Kidney epithelial cell (primary cell): ENCODE measurements around the gene OR6K6. TPM values are rescaled to one million over a fixed set of nuclear protein-coding genes. Genes with fewer than 3 reads are reported as not detected.

Experiments
- DNase-seq: peaks from one replicate; pipeline ENCODE4 v3.0.0-alpha.2; 2010; ENCODE audit warnings: low read depth
- H3K27me3 ChIP-seq: 2 replicates; pipeline ENCODE4 v1.6.0; 2011; ENCODE audit warnings: low read length; ENCODE audit not compliant: control insufficient read depth, insufficient read depth
- H3K36me3 ChIP-seq: 2 replicates; pipeline ENCODE4 v1.5.1; 2011; ENCODE audit warnings: low read length; ENCODE audit not compliant: control insufficient read depth, insufficient read depth
- H3K4me3 ChIP-seq: 2 replicates; pipeline ENCODE4 v1.5.1; 2011; ENCODE audit warnings: low read depth, mild to moderate bottlenecking, control low read depth, low read length
- CTCF ChIP-seq: IDR thresholded peaks from 2 replicates; pipeline ENCODE4 v1.5.1; 2011; ENCODE audit warnings: mild to moderate bottlenecking, moderate library complexity, low read length, control low read depth, inconsistent platforms; ENCODE audit not compliant: insufficient read depth, poor library complexity, severe bottlenecking
- total RNA-seq: library from RNA; depleted of rRNA; stranded (reverse); fragments of >200 nt; gene quantifications from 2 replicates; pipeline ENCODE4 v1.2.3, GENCODE V29; 2015

The OR6K6 gene
- total RNA-seq, 1 donor from 2014 or later, result not detected

- Histone ChIP-seq H3K4me3 (no peak overlapping the region), H3K36me3 (no peaks in the 10 kb centered on the region), H3K27me3 (no peaks in the 10 kb centered on the region)
- no peak for TF ChIP-seq CTCF
- DNase-seq, result no peak
Measured at GRCh38 chr1:158794247-158794646, 39.7 kb downstream of the OR6K6 start.

- no peak for TF ChIP-seq CTCF
- Histone ChIP-seq H3K27me3 (no peaks in the 10 kb centered on the region), H3K4me3 (no peak overlapping the region), H3K36me3 (no peaks in the 10 kb centered on the region)
- no peak for DNase-seq
Measured at GRCh38 chr1:158798531-158798930, 44.0 kb downstream of the OR6K6 start.

- no peak overlapping the region for H3K4me3 ChIP-seq
- no peak for DNase-seq
- TF ChIP-seq CTCF, result no peak
- no peaks in the 10 kb centered on the region for H3K36me3 ChIP-seq
- no peaks in the 10 kb centered on the region for H3K27me3 ChIP-seq
Measured at GRCh38 chr1:158799689-158800088, 45.2 kb downstream of the OR6K6 start.

- DNase-seq, result no peak
- H3K4me3 ChIP-seq, result no peak overlapping the region
- no peaks in the 10 kb centered on the region for H3K27me3 ChIP-seq
- no peak for TF ChIP-seq CTCF
- no peaks in the 10 kb centered on the region for H3K36me3 ChIP-seq
Measured at GRCh38 chr1:158800526-158800925, 46.0 kb downstream of the OR6K6 start.

- TF ChIP-seq CTCF, result no peak
- no peaks in the 10 kb centered on the region for H3K27me3 ChIP-seq
- no peaks in the 10 kb centered on the region for H3K36me3 ChIP-seq
- DNase-seq, result no peak
- no peak overlapping the region for H3K4me3 ChIP-seq
Measured at GRCh38 chr1:158801396-158801795, 46.9 kb downstream of the OR6K6 start.

DNA sequence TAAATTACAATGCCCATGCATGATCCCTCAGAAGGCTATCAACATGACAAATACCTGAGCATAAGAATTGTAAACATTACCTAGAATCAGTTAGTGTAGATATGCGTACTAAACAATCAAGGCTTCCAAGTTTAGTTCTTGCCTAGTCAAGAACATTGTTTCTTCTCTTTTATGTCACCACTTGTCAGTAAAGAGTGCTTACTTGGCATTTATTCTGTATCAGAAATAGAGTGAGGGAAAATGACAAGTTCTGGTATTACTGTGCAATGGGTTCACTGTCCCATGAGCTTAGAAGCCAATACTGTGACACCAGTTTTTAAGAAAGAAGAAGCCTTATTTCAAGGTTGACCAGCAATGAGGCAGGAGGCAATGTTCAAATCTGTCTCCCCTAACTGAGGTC lies 49.2 kb downstream of the OR6K6 start:
- no peak for TF ChIP-seq CTCF
- no peak overlapping the region for H3K4me3 ChIP-seq
- no peaks in the 10 kb centered on the region for H3K27me3 ChIP-seq
- DNase-seq, result no peak
- no peaks in the 10 kb centered on the region for H3K36me3 ChIP-seq

Other genes with a start within 250 kb of the OR6K6 start
- gene OR6Y1, start 200.3 kb upstream of the OR6K6 start, total RNA-seq, result not detected in 2 replicates
- not detected in 2 replicates for gene OR6P1, start 184.1 kb upstream of the OR6K6 start, total RNA-seq
- not detected in 2 replicates for gene OR10X1, start 174.8 kb upstream of the OR6K6 start, total RNA-seq
- gene OR10Z1, start 149.5 kb upstream of the OR6K6 start, total RNA-seq, result not detected in 2 replicates
- not detected in 2 replicates for gene SPTA1, start 68.0 kb upstream of the OR6K6 start, total RNA-seq
- not detected in 2 replicates for gene OR6K2, start 54.1 kb upstream of the OR6K6 start, total RNA-seq
- gene OR6K3, start 34.0 kb upstream of the OR6K6 start, total RNA-seq, result not detected in 2 replicates
- gene OR6N1, start 17.5 kb downstream of the OR6K6 start, total RNA-seq, result not detected in 2 replicates
- not detected in 2 replicates for gene OR6N2, start 26.5 kb downstream of the OR6K6 start, total RNA-seq
- not detected in 2 replicates for gene MNDA, start 76.6 kb downstream of the OR6K6 start, total RNA-seq
- not detected in 2 replicates for gene PYHIN1, start 176.8 kb downstream of the OR6K6 start, total RNA-seq